Suprapubic skin (tissue), 4 donors: ENCODE results near the gene PAX7.

Experiments
- EP300 ChIP-seq: sonication (generic); formaldehyde crosslinking; IDR thresholded peaks from one replicate; pipeline ENCODE4 v1.6.1; 2017; ENCODE audit warnings: antibody characterized with exemption
- POLR2AphosphoS5 ChIP-seq, 3 donors: sonication (generic); formaldehyde crosslinking; IDR thresholded peaks; one replicate each; pipeline ENCODE4 v1.6.1; 2017; ENCODE audit warnings: antibody characterized with exemption in 3 of 3
- TF ChIP-seq, protein P1 (sequence below), 2 donors: fragments of 200-600 bp in 1 of 2; fragments of 450-650 bp in 1 of 2; sonication (generic) in 1 of 2; IDR thresholded peaks; one replicate each; pipeline ENCODE4 v1.5.1; 2016 to 2019; ENCODE audit warnings: antibody characterized with exemption in 2 of 2, mild to moderate bottlenecking in 1 of 2, moderate library complexity in 1 of 2

GRCh38 chr1:18794561-18794960 lies 163.9 kb downstream of the PAX7 start:
- TF ChIP-seq, protein P1, sequence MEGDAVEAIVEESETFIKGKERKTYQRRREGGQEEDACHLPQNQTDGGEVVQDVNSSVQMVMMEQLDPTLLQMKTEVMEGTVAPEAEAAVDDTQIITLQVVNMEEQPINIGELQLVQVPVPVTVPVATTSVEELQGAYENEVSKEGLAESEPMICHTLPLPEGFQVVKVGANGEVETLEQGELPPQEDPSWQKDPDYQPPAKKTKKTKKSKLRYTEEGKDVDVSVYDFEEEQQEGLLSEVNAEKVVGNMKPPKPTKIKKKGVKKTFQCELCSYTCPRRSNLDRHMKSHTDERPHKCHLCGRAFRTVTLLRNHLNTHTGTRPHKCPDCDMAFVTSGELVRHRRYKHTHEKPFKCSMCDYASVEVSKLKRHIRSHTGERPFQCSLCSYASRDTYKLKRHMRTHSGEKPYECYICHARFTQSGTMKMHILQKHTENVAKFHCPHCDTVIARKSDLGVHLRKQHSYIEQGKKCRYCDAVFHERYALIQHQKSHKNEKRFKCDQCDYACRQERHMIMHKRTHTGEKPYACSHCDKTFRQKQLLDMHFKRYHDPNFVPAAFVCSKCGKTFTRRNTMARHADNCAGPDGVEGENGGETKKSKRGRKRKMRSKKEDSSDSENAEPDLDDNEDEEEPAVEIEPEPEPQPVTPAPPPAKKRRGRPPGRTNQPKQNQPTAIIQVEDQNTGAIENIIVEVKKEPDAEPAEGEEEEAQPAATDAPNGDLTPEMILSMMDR (IDR thresholded peaks at IDR 0.05), result no peak
- no peak for TF ChIP-seq POLR2AphosphoS5 (IDR thresholded peaks at IDR 0.05)
- TF ChIP-seq EP300, result no peak
